GM21381 (cell line): ENCODE results near the gene USH1G.
"Not testable (repeated sequence)": the region's sequence is repeated elsewhere in the genome, so short reads cannot be mapped to it uniquely, and the experiment has no call there.

ENCODE experiments used
- ATAC-seq: cut with Tn5 transposase; IDR thresholded peaks from one replicate; pipeline ENCODE4 v1.9.1; 2021; ENCODE audit warnings: mild to moderate bottlenecking, moderate library complexity; ENCODE audit not compliant: unreplicated experiment

USH1G gene

DNA sequence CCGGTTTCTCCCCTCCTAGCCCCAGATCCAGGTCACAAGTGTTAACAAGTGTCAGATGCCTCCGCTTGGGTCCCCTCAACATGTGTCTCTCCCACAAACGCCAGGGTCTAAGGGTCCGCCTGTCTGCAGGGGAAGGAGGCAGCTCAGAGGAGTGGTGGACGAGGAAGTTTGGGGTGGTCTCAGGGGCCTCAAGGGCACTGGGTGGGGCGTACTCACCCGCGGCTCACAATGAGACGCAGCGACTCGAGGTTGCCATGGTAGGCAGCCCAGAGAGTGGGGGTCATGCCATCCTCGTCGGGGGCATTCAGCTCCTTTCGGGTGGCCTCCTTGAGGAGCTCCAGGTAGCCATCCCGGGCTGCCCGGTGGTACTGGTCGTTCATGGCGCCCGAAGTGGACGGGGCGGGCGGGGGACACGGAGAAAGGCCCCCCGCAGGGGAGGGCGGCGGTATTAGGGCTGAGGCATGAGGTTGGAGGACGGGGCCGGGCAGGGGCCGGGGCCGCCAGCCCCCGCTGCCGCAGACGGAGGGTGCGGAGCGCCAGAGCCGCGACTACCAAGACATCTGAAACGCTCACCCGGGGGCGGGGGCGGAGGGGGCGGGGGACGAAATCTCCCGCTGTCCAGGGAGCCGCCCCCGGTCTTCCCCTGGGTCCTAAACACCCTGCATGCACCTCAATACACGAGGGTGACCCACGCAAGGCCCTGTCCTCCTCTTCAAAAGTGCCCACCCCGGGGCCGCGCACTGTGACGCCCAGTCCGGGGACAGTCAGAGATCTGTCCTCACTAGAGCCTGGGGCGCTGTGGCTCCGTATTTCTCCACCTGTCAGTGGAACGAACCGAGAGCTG is at the start of gene USH1G:
Gene USH1G, minus strand, starts transcription at position 562 of the 844 bp plus-strand sequence. Its CDS starts 182 bp downstream, at position 380.
- ATAC-seq: no peak

- ATAC-seq: no peak
Observed at GRCh38 chr17:74972107-74972972, 49.3 kb upstream of the USH1G start, which contains the start of gene HID1. TSS of gene HID1 (minus strand) at chr17:74972759. CDS start at chr17:74972656, 103 bp downstream.

DNA sequence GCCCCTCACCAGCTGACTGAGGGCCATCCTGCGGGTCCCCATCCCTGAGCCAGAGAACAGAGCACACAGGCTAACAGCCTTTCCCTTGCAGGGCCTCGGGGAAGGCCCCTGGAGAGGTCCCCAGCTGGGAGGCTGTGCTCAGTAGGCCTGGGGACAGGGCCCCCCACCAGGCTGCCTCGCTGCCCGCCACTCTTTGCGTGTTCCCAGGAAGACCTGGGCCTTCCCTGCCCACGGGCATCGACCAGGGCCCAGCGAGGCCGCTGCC is 48.7 kb upstream of the USH1G start:
- no peak for ATAC-seq

DNA sequence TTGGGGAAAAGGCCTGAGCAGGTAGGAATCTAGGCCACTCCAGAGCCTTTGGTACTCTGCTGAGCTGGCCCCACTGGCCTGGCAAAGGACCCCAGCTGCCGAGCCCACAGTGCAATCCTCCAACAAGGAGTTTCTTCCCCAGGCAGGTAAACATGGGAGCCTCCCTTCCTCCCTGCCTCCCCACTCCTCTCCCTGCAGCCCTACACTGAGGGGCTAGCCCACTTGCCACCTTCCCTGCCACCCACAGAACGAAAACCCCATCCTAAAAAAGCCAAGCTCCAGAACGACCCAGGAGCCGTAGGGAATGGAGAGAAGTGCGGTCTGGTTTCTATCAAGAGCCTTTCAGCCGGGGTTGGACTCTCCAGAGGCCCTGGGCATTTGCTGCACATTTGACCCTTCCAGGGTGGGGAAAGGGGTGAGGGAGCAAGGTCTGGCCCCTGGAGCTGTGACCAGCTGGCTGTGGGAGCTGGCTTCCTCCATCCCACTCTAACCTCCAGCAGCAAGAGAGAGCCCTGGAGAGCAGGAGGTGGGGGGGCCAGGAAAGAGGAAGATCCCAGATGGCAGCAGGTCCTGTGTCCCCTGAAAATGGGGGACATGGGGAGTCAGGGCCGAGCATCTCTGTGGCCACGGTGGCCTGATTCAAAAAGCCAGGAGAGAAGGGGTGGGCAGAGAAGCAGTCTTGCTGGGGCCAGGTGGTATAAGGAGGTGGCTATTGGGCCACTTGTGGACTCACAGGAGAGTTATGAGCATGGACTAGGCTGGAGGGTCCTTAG is 48.2 kb upstream of the USH1G start:
- ATAC-seq: no peak

GRCh38 chr17:74970395-74970794 is 47.3 kb upstream of the USH1G start:
- ATAC-seq: no peak

- ATAC-seq: not testable (repeated sequence)
Observed at GRCh38 chr17:74969501-74969900, 46.4 kb upstream of the USH1G start.

DNA sequence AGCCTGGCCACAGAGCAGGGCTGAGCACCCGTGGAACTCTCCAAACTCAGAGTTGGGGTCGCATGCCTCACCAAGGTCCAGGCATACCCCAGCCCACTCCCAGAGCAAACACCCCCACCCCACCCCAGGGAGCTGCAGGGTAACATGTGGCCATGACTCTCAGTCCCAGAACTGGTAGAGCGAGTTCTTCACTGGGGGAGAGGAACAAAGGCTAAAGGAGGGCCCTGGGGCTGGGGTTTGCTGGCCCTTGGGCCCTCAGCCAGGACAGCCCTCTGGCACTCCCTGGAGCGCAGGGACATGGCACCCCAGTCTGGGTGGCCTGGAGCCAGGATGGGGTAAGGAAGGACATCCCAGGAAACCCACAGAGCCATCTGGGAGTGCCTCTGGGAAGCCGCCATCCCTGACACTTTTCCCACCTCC is 45.3 kb upstream of the USH1G start:
- ATAC-seq: no peak

GRCh38 chr17:74964988-74965622 is 42.0 kb upstream of the USH1G start:
- no peak for ATAC-seq

DNA sequence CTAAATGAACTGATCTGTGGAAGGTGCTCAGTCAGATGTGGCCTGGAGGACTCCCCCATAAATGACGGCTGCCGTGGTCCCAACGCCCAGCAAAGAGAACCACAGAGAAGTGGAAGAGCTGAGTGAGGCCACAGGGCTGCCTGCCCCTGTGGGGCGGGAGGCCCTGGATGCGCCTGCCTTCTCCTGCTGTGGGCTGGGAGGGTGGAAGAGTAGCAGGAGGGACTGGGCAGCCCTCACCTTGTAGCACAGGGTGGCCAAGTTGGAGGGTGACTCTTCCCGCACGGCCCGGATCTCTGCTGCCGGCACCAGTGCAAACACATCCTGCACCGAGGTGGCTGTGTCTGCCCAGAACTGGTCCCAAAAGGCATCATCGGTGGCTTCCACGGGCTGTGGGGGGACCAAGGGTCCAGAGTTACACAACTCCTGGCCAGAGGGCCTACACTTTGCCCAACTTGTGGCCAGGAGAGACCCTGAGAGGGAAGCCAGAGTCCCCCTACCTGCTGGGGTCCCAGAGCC is 41.2 kb upstream of the USH1G start:
- no peak for ATAC-seq

DNA sequence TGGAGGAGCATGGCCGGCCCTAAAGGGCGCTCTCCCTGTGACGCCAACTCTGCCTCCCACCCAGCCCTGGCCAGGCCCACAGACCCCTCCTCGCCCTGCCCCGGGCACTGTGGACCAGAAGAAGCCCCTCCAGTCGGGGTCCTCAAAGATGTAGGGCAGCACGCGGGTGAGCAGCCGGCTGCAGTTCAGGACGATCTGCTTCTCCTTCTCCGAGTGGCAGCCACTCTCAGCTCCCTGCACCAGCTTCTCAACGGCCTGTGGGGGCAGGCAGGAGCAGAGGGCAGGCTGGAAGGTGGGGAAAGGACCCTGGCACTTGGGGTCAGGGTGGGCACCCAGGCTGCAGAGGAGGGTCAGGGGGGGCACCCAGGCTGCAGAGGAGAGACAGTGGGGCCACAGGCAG is 40.6 kb upstream of the USH1G start:
- ATAC-seq: no peak

- ATAC-seq: no peak
Observed at GRCh38 chr17:74962622-74963394, 39.8 kb upstream of the USH1G start.

- ATAC-seq: no peak
Observed at GRCh38 chr17:74961657-74962350, 38.7 kb upstream of the USH1G start.

GRCh38 chr17:74960570-74961342 is 37.7 kb upstream of the USH1G start:
- no peak for ATAC-seq

DNA sequence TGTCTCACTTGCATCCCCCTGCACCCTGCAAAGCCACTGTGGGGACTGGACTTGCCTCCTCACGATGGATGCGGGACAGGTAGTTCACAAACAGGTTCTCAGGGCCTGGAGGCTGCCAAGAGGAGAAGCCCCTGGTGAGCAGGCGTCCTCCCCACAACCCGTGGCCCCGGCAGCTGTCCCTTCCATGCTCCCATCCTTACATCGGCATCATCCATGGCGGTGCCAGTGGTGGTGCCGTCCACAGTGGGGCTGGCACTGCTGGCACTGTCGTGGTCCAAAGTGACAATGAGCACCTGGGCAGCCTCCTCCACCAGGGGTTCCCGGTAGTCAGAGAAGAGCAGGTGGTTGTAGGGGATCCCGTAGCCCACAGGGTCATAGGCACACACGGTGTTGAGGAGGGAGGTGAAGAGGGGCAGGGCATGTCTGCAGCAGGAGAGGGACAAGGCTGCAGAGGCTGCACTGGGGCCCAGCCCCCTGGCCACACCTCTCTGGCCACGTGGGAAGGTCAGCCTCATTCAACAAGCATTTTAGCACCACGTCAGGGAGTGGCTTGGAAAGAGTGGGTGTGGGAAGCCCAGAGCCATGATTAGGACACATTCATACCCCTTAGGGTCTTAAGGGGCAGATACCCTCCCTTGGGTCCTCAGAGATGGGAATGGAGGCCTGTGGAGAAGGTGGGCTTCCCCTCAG is 36.9 kb upstream of the USH1G start:
- ATAC-seq: no peak

GRCh38 chr17:74957935-74958740 is 35.1 kb upstream of the USH1G start:
- ATAC-seq: no peak

DNA sequence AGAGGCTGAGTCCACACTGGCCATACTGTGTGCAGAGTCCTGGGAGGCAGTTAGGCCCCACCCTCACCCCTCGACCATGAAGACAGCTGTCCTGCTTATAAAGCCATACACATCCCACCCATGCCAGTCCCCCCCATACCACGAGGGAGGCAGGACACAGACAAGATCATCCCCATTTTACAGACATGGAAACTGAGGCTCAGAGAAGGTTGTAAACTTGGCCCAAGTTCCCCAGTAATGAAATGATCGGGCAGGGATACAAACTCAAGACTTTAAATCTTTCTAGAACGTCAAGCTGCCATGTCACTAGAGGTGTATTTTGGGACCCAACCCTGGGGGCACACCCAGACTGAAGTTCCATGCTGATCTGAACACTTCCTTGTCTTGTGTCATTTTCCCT is 33.0 kb upstream of the USH1G start:
- no peak for ATAC-seq
